Nucleus accumbens (tissue), 56 donors: Measurements from ENCODE around the gene ELK3.
A peak's percentile ranks its signal among the peaks of the same experiment; 100 is the strongest.

Experiments
- DNase-seq, 56 donors: peaks; one replicate each; lab custom pipeline; 2025; lab: John Stamatoyannopoulos, UW

Gene ELK3

DNA sequence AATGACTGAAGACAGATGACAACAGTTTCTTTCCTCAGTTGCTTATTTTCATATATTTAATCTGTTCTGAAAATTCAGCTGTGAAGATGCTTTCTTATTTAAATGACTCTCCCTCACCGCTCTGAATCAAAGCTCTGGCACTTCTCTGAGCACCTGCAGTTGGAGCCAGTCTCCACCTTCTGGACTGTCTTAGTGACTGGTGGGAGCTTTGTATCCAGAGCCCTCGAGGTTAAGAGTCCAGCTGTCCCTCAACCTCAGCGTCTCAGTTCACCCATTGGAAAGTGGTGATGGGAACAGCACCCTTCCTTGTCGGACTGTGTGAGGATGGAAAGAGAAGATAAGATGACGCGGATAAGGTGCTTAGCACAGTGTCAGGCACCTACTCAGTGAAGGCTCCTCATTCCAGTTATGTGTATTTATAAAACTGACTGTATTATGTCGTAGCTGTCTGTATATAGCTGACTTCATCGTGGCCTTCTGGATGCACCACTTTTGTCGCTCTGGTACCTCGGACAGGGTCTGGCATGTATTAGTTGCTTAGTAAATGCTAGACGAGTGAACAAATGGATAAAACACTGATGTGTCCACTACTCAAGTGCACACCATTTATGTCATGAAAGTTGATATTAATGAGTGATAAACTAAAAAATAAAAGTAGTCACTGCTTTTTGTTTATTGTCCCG lies 34.5 kb downstream of the ELK3 start:
- DNase-seq = no peak

DNA sequence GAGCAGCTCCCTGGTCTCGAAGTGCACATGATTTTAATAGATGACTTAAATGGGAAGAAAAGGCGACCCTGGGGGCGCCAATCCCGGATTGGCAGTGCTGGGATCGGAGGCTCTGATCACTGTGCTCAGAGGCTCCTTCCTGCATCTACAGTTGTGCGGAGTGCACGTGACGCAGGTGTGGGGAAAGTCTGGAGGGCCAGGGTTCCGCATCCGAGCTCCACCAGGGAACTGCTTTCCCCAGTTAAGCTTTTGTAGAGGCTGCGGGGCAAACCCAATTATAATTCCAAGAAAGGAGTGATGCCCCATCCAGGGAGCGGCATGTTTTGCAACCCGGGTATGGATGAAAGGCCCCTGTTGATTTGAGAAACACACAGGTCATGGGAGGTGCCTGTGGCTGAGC lies 36.5 kb downstream of the ELK3 start:
- no peak for DNase-seq

DNA sequence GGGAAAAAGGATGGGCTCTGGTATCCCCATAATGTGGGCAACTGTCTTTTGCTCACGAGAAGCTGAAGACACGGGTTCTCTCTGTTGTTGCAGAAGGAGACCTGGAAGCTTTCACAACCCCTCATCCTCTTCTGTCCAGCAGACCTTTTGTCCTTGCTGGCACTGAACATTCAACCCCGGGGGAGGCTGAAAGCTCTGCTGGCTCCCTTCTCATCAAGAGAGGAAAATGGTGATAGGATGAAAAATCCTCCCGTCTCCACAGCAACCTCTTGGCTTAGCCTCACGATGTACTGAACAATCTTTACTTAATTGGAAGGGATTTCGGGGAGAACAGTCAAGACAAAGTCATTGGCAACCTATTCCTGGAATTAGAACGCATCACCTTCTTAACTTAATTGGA lies 39.0 kb downstream of the ELK3 start:
- peak in 21 of 56 donors; percentile 10 to 69 (median 41) for DNase-seq

DNA sequence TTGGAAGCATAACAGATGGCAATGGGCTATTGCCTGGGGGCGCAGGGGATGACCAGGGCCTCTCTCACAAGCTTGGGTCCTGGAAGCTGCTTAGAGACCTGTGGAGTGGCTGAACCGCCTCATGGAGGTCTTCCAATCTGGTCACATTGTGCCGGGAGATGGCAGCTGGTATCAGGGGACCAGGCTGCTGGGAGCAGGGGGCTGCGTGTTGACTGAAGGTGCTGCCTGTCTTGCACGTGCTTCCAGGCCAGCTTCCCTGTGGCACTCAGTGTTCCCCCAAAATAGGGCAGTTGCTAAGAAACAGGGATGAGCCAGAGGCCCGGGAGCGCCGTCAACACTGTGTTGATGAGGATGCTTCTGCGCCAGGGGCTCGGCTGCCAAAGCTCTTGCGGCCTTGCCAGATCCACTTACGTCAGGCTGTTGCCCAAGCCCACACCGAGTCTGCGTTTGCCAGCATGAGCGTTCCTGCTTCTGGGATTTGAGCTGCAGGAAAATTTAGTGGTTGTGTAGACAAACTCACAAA lies 39.8 kb downstream of the ELK3 start:
- DNase-seq = peak; percentile 29 to 98 (median 86)

DNA sequence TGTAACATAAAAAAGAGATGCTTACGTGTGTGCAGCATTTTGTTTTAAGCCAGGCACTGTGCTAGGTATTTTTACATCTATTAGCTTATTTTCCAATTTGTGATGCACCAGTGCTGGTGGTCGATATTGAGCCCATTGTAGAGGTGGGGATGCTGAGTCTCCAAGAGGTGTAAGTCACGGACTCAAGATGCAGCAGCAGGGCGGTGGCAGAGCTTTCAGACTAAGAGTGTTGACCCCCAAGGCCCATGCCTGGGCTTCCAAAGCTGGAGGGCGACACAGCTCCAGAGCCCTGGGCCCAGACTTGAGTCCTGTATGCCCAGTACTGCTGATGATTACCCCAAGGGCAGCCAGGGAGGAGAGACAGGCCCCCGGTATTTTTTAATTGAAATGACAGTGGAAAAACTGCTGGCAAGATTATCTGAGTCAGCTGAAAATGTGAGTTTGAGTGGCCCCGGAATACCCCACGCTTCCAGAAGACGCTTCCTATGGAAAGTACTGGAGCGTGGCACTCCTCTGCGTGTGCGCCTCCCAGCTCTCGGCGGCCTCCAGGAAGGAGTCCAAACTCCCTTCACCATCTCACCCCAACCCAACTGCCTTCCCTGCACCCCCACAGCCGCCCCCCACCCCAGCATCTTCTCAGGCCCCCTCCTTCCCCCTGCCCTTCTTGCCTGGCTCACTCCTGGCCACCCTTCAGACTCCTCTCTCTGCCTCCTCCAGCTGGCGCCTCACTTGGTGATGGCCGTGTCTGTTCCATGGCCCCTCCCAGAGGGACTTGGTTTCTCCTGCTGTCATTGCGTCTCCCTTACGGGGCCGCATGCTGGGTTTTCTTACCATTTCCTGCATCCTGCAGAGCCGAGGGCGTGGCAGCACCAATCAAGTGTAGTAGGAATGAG lies 40.7 kb downstream of the ELK3 start:
- peak in 3 of 56 donors; percentile 20 to 29 (median 22) for DNase-seq

DNA sequence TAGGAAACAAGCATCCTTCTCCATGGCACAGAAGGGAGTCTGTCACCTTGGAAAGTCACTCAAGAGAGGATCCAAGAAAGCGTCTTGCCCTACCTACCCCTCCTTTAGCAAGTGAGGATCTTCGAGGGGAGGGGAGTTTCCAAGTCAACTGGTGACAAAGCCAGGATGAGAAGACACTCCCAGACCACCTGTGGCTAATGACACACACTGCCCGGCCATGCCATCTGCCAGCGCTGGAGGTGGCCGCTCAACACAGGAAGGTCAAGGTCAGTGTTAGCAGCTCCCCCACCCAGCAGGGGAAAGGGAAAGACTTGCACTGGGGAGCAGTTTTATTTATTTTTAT lies 41.3 kb downstream of the ELK3 start:
- no peak for DNase-seq

DNA sequence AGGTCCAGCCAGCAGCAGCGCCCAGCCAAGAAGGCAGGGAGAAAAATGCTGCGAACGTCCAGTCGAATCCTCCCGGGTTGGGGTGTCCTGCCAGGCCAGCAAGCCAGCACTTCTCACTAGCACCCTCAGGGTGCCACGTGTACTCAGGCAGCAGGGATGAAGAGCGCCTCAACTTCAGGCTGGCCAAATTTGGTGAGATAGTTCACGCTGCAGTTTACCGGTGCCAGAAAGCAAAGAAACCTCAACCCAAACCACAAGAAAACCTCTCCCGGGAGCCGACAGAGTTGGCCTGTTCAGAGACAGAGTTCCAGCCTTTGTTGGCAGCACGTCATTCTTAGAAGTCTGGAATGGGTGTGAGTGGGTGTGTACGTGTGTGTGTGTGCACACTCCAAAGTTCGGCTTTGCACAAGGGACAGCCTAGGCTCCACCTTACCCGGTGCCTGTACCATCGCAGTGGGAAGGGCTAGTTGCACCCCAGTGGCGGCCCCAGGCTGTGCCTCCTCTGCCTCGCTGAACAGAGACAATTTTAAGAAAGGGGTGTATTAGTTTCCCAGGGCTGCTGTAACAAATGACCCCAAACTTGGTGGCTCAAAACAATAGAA lies 42.1 kb downstream of the ELK3 start:
- peak in 2 of 56 donors; percentile 19 to 29 for DNase-seq

DNA sequence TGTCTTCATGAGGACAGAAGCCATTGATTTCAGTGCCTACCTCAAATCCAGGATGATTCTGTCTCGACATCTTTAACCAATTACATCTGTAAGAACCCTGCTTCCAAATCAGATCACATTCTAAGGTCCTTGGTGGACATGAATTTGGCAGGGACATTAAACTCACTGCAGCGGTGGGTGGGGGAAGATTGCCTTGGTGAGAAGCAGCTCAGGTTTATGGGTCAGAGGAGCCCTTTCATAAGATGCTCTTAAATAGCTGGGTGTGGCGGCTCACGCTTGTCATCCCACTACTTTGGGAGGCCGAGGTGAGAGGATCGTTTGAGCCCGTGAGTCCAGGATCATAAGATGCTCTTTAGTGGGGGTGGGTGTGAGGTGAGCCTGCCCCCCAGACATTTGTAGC lies 42.9 kb downstream of the ELK3 start:
- no peak for DNase-seq

DNA sequence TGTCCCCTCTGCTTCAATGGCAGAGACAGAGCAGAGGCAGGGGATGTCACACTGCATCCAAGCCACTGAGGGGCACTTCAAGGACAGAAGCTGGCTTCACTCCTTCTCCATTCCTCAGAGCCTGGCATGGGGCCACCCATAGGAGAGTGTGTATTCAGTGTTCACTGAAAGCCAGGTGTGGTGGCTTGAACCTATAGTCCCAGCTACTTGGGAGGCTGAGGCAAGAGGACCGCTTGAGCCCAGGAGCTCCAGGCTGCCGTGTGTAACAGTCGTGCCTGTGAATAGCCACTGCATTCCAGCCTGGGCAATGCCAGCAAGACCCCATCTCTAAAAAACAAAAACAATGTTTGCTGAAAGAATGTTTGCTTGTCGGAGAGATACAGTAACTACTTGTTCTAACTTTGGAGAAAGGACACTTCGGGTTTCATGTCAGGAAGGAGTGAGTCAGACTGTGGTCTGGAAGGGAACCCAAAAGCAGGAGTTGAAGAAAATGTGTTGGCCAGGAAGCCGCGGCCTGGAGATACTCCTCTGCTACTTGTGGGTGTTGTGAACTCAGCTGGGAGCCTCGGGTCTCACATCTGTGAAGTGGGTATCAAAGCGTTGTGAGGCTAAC lies 43.4 kb downstream of the ELK3 start:
- DNase-seq = peak in 3 of 56 donors; percentile 5 to 33 (median 27)

DNA sequence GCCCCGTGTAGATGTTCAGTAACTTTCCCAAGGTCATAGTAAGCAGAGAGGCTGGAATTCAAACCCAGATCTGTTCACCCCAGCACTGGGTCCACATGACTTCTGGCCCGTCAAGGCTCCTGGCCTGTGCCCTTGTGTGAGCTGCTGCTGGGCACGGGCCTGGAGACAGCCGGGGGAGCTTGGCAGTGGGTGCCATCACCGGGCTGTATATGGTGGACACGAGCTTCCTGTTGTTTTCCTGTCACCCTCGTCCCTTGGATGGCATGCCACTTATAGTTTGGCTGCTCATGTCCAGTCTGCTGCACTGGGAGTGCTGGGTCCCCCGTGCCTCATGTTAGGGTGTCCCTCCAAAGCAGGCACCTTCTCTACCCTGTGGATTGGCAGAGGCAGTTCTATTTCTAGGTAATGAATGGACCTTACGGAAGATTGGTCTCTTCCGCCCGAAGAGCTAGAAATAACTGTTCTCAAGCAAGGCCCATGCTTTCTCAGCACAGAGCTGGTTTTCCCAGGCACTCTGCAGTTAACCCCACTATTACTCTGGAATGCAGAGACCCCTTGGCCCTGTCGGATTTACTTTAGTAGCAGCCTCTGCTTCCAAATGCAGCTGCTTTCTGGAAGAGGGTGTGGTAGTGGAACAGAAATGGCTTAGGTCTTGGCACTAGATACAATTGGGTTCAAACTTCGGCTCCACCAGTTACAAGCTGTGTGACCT lies 44.3 kb downstream of the ELK3 start:
- DNase-seq = no peak

DNA sequence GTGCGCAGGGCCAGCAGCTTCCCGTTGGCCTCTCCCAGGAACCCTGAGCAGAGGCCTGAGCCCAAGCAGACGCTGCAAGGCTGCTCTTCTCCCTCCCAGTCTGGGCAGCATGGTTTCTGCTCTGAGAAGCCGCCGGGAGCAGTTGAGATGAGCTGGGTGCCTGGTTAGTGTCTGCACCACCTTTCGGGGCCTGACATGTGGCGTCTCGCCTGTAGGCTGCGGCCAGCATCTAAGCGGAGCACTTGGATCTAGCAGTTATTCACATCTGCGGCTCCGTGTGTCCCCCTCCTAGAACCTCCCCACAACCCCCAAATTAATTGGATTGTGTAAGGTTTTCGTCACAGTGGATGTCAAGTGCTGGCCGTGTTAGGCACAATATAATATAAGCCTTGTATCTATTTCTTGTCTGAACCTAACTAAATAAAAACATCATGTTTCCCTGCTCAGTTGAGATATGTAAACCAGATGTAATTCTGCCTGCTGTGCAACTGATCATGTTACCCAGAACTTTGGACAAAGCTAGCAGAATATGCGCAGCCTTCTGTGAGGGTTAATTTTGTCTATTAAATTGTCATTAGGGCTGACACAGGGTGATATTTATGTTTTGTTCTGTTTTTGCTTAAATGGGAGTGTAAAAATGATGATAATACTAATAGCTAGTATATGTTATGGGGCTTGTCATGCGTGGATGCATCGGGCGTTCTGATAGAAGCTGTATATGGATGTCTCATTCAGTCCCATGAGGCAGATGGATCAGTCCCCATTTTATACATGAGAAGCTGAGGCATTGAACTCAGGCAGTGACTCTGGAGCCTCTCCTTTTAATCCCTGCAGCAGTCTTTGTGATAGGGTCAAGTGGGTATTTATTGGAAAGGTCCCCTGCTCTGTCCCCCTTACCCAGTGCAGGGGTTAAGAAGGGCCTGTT lies 45.8 kb downstream of the ELK3 start:
- no peak for DNase-seq

DNA sequence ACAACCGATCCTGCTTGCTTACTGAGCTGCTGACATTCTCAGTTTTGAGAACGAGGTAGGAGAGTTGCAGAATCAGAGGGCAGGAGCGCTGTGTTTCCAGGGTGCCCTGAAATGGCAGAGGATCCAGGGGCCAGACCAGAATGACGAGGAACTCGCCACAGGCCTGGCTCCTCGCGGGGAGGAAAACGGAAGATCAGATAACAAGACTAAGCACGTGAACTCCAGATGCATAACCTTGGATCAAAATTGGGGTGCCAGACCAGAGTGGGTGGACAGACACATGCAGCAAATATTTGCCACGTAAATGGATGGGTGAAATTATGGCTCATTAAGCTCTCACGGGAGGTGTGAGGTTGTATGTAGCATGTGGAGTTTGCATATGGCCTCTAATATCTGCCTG lies 46.5 kb downstream of the ELK3 start:
- DNase-seq = no peak

DNA sequence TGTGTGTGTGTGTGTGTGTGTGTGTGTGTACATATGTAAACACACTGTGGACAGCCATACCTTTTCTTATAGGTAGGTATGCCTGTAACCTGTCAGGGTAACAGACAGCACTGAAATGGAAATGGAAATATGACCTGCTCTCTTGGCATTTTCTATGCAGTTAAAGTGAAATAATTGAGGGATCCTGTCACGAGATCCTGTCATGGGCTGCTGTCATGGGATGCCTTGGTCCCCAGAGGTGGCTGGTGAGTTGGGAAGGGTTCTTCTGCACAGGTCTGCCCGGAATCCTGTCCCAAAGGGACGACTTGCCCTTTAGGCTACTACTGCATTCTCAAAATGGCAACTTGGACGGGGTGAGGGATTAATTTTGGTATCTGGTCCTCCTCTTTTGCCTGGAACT lies 47.3 kb downstream of the ELK3 start:
- DNase-seq = peak in 1 of 56 donors; percentile 36

DNA sequence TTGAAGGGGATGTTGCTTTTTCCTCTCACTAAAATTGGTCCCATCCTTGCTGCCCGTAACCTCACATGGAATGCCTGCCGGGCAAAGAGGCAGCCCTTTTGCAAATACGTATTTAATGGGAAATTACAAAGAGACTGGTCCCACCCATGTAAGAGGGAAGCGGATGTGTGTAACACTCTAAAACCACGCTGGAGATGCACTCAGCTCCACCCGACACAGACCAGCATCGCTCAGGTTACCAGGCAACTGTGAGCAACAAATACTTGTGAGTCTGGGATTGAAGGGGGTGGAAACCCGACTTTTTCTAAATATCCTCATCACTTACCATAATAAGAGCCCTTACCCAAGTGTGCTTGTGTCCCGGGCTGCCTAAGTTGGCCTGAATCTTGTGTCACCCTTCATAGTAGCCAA lies 47.7 kb downstream of the ELK3 start:
- DNase-seq = peak in 21 of 56 donors; percentile 12 to 67 (median 44)

DNA sequence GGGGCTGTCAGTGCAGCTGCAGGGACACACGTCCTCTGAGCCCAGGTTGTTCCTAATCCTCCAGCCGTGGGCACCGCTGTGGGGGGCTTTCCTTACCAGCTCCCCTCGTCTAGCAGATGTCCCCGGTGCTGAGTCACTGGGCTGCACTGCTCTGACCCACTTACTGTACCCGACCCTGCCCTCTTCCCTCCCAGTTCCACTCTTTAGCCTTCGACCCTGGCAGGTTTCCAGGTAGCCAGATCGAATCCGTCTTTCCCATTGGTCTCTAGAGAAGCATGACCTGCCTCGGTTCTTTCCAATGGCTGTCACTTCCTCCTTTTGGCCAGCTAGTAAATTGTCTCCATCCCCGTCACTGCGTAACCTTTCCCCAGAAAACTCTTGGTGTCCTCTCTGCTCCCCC lies 48.4 kb downstream of the ELK3 start:
- peak in 1 of 56 donors; percentile 17 for DNase-seq

DNA sequence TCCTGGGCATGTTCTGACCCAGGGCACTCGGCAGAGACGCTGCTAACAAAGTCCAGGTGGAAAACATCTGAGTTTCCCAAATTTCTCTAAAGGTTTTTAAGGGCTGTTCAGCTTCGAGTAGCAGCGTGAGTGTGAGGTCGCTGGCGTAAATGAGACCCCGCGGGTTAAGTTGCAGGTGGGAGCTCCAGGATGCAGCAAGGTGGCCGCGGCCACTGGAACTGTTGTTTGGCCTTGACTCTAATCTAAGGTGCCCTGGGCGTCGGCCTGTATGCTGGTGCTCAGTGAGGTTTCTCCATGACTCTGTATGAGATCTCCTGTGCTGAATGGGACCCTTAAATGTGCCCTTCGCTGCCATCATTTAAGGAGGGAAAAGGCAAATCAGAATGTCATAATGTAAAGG lies 50.7 kb downstream of the ELK3 start:
- DNase-seq = no peak

DNA sequence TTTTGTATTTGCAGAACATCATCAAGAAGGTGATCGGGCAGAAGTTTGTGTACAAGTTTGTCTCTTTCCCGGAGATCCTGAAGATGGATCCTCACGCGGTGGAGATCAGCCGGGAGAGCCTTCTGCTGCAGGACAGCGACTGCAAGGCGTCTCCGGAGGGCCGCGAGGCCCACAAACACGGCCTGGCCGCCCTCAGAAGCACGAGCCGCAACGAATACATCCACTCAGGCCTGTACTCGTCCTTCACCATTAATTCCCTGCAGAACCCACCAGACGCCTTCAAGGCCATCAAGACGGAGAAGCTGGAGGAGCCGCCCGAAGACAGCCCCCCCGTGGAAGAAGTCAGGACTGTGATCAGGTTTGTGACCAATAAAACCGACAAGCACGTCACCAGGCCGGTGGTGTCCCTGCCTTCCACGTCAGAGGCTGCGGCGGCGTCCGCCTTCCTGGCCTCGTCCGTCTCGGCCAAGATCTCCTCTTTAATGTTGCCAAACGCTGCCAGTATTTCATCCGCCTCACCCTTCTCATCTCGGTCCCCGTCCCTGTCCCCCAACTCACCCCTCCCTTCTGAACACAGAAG lies 52.8 kb downstream of the ELK3 start:
- DNase-seq = no peak

DNA sequence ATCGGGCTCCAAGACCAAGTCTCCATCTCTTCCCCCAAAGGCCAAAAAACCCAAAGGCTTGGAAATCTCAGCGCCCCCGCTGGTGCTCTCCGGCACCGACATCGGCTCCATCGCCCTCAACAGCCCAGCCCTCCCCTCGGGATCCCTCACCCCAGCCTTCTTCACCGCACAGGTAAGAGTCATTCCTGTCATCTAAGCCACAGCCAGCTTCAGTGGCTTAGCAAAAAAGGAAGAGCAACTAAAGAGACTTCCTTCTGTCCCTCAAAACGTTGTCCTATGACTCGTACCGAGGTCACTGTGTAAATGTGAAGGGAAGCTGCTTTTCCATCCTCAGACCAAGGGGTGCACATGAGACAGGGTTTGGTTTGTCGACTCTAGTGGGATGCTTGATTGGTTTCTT lies 53.4 kb downstream of the ELK3 start:
- DNase-seq = no peak
